ENCODE results near the gene PADI4. TPM values are rescaled to one million over a fixed set of nuclear protein-coding genes. Genes with fewer than 3 reads are reported as not detected.
A peak's percentile ranks its signal among the peaks of the same experiment; 100 is the strongest.

PADI4 gene
- total RNA-seq, 2 donors from 2014 or later, result not detected

GRCh38 chr1:17263936-17264335, 44.1 kb upstream of the PADI4 start:
- Histone ChIP-seq H3K36me3 (no peaks in the 10 kb centered on the region), H3K4me3 (no peak overlapping the region), H3K4me1 (replicated peaks) (no peaks in the 10 kb centered on the region), H3K27me3 (replicated peaks; ENCODE audit: insufficient read depth) (no peaks in the 10 kb centered on the region), H3K9me3 (no peaks in the 10 kb centered on the region), H3K27ac (no peak overlapping the region)
- intact Hi-C loops (cut with DNase I), result no loop called here
- DNase-seq (ENCODE audit: low spot score), result no peak
- TF ChIP-seq CTCF (IDR thresholded peaks at IDR 0.05) (no peak), POLR2A (IDR thresholded peaks at IDR 0.05) (no peak), POLR2AphosphoS5 (IDR thresholded peaks at IDR 0.05) (no peak)

GRCh38 chr1:17264470-17264869, 43.5 kb upstream of the PADI4 start:
- DNase-seq (ENCODE audit: low spot score), result no peak
- Histone ChIP-seq H3K4me1 (replicated peaks) (no peaks in the 10 kb centered on the region), H3K36me3 (no peaks in the 10 kb centered on the region), H3K4me3 (no peak overlapping the region), H3K27me3 (replicated peaks; ENCODE audit: insufficient read depth) (no peaks in the 10 kb centered on the region), H3K9me3 (no peaks in the 10 kb centered on the region), H3K27ac (no peak overlapping the region)
- 71% methylated on average over 5 of the region's 5 CpGs for WGBS
- intact Hi-C loops (cut with DNase I), result no loop called here
- TF ChIP-seq POLR2A (IDR thresholded peaks at IDR 0.05) (no peak), POLR2AphosphoS5 (IDR thresholded peaks at IDR 0.05) (no peak), CTCF (IDR thresholded peaks at IDR 0.05) (no peak)

GRCh38 chr1:17265162-17265561, 42.8 kb upstream of the PADI4 start:
- DNase-seq (ENCODE audit: low spot score), result no peak
- peak in 1 of 4 experiments; percentile 11 for TF ChIP-seq CTCF (IDR thresholded peaks at IDR 0.05)
- no peak for TF ChIP-seq POLR2AphosphoS5 (IDR thresholded peaks at IDR 0.05)
- H3K27me3 ChIP-seq (replicated peaks; ENCODE audit: insufficient read depth), result no peaks in the 10 kb centered on the region
- H3K36me3 ChIP-seq, result no peaks in the 10 kb centered on the region
- no peak overlapping the region for H3K4me3 ChIP-seq
- no peaks in the 10 kb centered on the region for H3K4me1 ChIP-seq (replicated peaks)
- H3K9me3 ChIP-seq, result no peaks in the 10 kb centered on the region
- H3K27ac ChIP-seq, result no peak overlapping the region
- intact Hi-C loops (cut with DNase I), result no loop called here
- 74% methylated on average over 2 of the region's 2 CpGs for WGBS

- Histone ChIP-seq H3K4me1 (replicated peaks) (no peaks in the 10 kb centered on the region), H3K9me3 (no peaks in the 10 kb centered on the region), H3K36me3 (no peaks in the 10 kb centered on the region), H3K27me3 (replicated peaks; ENCODE audit: insufficient read depth) (no peaks in the 10 kb centered on the region), H3K4me3 (no peak overlapping the region), H3K27ac (no peak overlapping the region)
- intact Hi-C loops (cut with DNase I), result no loop called here
- no peak for TF ChIP-seq POLR2A (IDR thresholded peaks at IDR 0.05)
- TF ChIP-seq CTCF (IDR thresholded peaks at IDR 0.05), result no peak
- no peak for TF ChIP-seq POLR2AphosphoS5 (IDR thresholded peaks at IDR 0.05)
- 95% methylated on average over 4 of the region's 4 CpGs for whole genome bisulfite sequencing
- DNase-seq (ENCODE audit: low spot score), result no peak
Observed at GRCh38 chr1:17265950-17266349, 42.0 kb upstream of the PADI4 start.

GRCh38 chr1:17270891-17271765, 36.9 kb upstream of the PADI4 start:
- Histone ChIP-seq H3K9me3 (no peaks in the 10 kb centered on the region), H3K4me3 (no peak overlapping the region), H3K4me1 (replicated peaks) (no peaks in the 10 kb centered on the region), H3K27ac (no peak overlapping the region), H3K36me3 (no peaks in the 10 kb centered on the region), H3K27me3 (replicated peaks; ENCODE audit: insufficient read depth) (no peaks in the 10 kb centered on the region)
- TF ChIP-seq CTCF (IDR thresholded peaks at IDR 0.05) (no peak), POLR2A (IDR thresholded peaks at IDR 0.05) (no peak), POLR2AphosphoS5 (IDR thresholded peaks at IDR 0.05) (no peak)
- WGBS, result 89% methylated on average over 23 of the region's 23 CpGs
- intact Hi-C loops (cut with DNase I), result no loop called here
- no peak for DNase-seq (ENCODE audit: low spot score)

All from prostate gland (tissue), 2 donors.